Hepatocyte (in vitro differentiated cells): ENCODE measurements around the gene TPM4.

ENCODE experiments used
- CTCF ChIP-seq: fragments of 200-600 bp; sonication (generic); IDR thresholded peaks from 2 replicates; pipeline ENCODE4 v1.5.1; 2016; ENCODE audit warnings: antibody characterized with exemption, mild to moderate bottlenecking; ENCODE audit not compliant: poor library complexity
- EZH2 ChIP-seq: fragments of 200-600 bp; sonication (generic); IDR thresholded peaks from 2 replicates; pipeline ENCODE4 v1.6.1; 2016; ENCODE audit warnings: antibody characterized with exemption, mild to moderate bottlenecking, borderline replicate concordance
- EZH2phosphoT487 ChIP-seq: fragments of 200-600 bp; sonication (generic); IDR thresholded peaks from one replicate; pipeline ENCODE4 v1.6.1; 2018; ENCODE audit warnings: antibody characterized with exemption, mild to moderate bottlenecking, low read depth, moderate library complexity; ENCODE audit not compliant: unreplicated experiment, severe bottlenecking

GRCh38 chr19:16064209-16064889 lies 11.9 kb upstream of the TPM4 start:
- TF ChIP-seq EZH2phosphoT487 (no peak), EZH2 (no peak), CTCF (no peak)
